ENCODE measurements around the gene ANKRD52.

ANKRD52 gene

GRCh38 chr12:56236091-56236490 lies 22.1 kb downstream of the ANKRD52 start:
- POLR2A ChIA-PET, result no interaction called here
- no peak for TF ChIP-seq CTCF (IDR thresholded peaks at IDR 0.05; ENCODE audit: control extremely low read depth, extremely low read depth, low read depth, missing control alignments)
- no peak for DNase-seq (ENCODE audit: extremely low spot score)
- CTCF ChIA-PET, result interaction anchor here (1.0 to 2.1 kb wide), 5 partner anchors 16 to 46 kb away, joined by 3 to 8 read pairs (median 4); partner anchors contain the start of gene SMARCC2

GRCh38 chr12:56234746-56235436 lies 23.3 kb downstream of the ANKRD52 start:
- CTCF ChIA-PET, result interaction anchor here (1.6 to 4.5 kb wide), 3 partner anchors 13 to 46 kb away, joined by 5 to 24 read pairs (median 9); partner anchors contain the start of genes RNF41 and SMARCC2
- DNase-seq (ENCODE audit: extremely low spot score), result no peak
- POLR2A ChIA-PET, result no interaction called here
- no peak for TF ChIP-seq CTCF (IDR thresholded peaks at IDR 0.05; ENCODE audit: control extremely low read depth, extremely low read depth, low read depth, missing control alignments)

- TF ChIP-seq CTCF (IDR thresholded peaks at IDR 0.05; ENCODE audit: control extremely low read depth, extremely low read depth, low read depth, missing control alignments), result no peak
- CTCF ChIA-PET, result interaction anchor here (1.0 to 4.5 kb wide), 4 partner anchors 9 to 105 kb away, joined by 3 to 24 read pairs (median 4); partner anchors contain the start of genes RNF41 and SMARCC2
- no peak for DNase-seq (ENCODE audit: extremely low spot score)
- POLR2A ChIA-PET, result interaction anchor here (1.2 kb wide), 1 partner anchor 10 kb away, joined by 3 read pairs; the partner anchor contains the start of gene RNF41
Observed at GRCh38 chr12:56231184-56231582, 27.0 kb downstream of the ANKRD52 start.

GRCh38 chr12:56230432-56231183 lies 27.6 kb downstream of the ANKRD52 start:
- ChIA-PET CTCF (interaction anchor here (1.3 to 4.5 kb wide), 3 partner anchors 8 to 41 kb away, joined by 3 to 24 read pairs (median 4); partner anchors contain the start of genes ANKRD52, RNF41 and SMARCC2), POLR2A (interaction anchor here (0.6 to 1.2 kb wide), 2 partner anchors 9 to 16 kb away, joined by 3 read pairs; partner anchors contain the start of gene RNF41)
- TF ChIP-seq CTCF (IDR thresholded peaks at IDR 0.05; ENCODE audit: control extremely low read depth, extremely low read depth, low read depth, missing control alignments), result no peak
- no peak for DNase-seq (ENCODE audit: extremely low spot score)

- POLR2A ChIA-PET, result interaction anchor here (0.6 to 1.2 kb wide), 2 partner anchors 8 to 16 kb away, joined by 3 read pairs; partner anchors contain the start of gene RNF41
- CTCF ChIA-PET, result interaction anchor here (1.3 kb wide), 1 partner anchor 28 kb away, joined by 3 read pairs; the partner anchor contains the start of gene ANKRD52
- no peak for DNase-seq (ENCODE audit: extremely low spot score)
- TF ChIP-seq CTCF (IDR thresholded peaks at IDR 0.05; ENCODE audit: control extremely low read depth, extremely low read depth, low read depth, missing control alignments), result no peak
Observed at GRCh38 chr12:56229916-56230431, 28.2 kb downstream of the ANKRD52 start, which contains the start of gene SLC39A5. TSS of gene SLC39A5 (plus strand) at chr12:56230051. CDS start at chr12:56231275, 1,224 bp downstream.

GRCh38 chr12:56229082-56229481 lies 29.1 kb downstream of the ANKRD52 start:
- ChIA-PET CTCF (interaction anchor here (2.6 kb wide), 1 partner anchor 39 kb away, joined by 10 read pairs; the partner anchor contains the start of gene SMARCC2), POLR2A (no interaction called here)
- no peak for TF ChIP-seq CTCF (IDR thresholded peaks at IDR 0.05; ENCODE audit: control extremely low read depth, extremely low read depth, low read depth, missing control alignments)
- no peak for DNase-seq (ENCODE audit: extremely low spot score)
